Stimulated activated CD8-positive, alpha-beta memory T cell treated with anti-CD3 and anti-CD28 coated beads, Interleukin-12 subunit alpha, Interleukin-12 subunit beta, amount 100 ng/mL, for 4 hours (primary cell): ENCODE measurements around the gene PLEKHS1.
"Not testable (repeated sequence)": the region's sequence is repeated elsewhere in the genome, so short reads cannot be mapped to it uniquely, and the experiment has no call there.

Experiments used
- DNase-seq: peaks from one replicate; pipeline ENCODE4 v3.0.0-alpha.2; 2020; ENCODE audit warnings: low read depth

PLEKHS1 gene

GRCh38 chr10:113791691-113792090 is 40.2 kb downstream of the PLEKHS1 start:
- DNase-seq = no peak

DNA sequence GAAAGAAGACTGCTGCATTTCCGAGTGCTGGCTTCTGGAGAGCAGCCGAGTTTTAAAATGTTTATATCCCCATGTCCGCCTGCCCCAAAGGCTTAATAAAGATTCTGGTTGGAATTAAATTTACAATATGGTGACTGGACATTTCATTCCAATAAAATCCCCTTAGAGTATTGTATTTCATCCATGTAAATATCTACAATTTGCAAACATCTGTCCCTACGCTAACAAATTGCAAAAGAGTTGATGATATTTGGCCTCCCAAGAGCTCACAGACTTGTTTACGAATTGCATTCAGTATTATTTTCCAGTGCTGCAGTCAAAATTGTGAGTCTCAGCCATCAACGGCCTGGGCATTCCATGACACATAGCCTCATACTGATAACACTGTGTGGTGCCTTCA is 50.1 kb downstream of the PLEKHS1 start:
- DNase-seq = no peak

GRCh38 chr10:113802997-113803396 is 51.5 kb downstream of the PLEKHS1 start:
- no peak for DNase-seq

DNA sequence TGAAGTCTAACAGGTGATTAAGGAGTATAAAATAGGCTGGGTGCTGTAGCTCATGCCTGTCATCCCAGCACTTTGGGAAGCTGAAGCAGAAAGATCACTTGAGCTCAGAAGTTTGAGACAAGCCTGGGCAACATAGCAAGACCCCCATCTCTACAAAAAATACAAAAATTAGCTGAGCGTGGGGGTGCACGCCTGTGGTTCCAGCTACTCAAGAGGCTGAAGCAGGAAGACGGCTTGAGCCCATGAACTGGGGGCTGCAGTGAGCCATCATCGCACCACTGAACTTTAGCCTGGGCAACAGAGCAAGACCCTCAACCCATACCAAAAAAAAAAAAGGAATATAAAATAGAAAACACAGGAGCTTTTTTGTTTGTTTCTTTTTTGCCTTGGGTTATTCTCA is 55.0 kb downstream of the PLEKHS1 start:
- DNase-seq = no peak

DNA sequence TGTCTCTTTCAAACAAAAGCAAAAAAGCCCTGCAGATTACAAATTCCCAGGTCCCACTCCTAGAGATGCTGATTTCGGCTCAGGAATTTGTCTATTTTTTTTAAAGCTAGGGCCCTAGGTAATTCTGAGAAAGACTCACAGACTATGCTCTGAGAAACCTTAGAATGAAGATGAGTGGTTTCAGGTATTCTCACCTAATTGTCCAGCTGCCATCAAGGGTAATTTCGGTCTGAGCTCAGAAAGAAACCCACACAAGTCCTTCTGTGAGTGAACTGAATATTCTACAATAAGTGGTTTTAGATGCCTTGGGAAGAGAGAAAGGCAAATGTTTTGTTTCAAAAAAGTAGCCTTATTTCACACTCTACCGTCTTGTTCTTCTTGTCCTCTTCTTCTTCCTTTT is 56.7 kb downstream of the PLEKHS1 start:
- no peak for DNase-seq

GRCh38 chr10:113814700-113815099 is 63.2 kb downstream of the PLEKHS1 start:
- not testable (repeated sequence) for DNase-seq

DNA sequence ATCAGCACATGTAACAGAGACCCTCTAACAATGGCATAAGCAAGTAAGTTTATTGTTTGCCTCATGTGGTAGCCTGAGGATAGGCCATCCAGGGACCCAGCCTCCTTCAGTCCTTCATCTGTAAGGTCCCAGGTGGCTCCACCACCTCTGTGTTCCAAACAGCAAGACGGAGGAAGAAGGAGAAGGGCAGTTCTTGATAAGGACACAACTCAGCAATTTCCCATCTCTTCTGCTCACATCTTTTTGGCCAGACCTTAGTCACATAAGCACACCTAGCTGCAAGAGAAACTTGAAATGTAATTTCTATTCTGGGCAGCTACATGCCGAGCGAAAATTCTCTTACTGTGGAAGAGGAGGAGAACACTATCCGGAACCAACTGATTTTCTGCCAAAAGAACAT is 68.5 kb downstream of the PLEKHS1 start:
- DNase-seq = no peak

DNA sequence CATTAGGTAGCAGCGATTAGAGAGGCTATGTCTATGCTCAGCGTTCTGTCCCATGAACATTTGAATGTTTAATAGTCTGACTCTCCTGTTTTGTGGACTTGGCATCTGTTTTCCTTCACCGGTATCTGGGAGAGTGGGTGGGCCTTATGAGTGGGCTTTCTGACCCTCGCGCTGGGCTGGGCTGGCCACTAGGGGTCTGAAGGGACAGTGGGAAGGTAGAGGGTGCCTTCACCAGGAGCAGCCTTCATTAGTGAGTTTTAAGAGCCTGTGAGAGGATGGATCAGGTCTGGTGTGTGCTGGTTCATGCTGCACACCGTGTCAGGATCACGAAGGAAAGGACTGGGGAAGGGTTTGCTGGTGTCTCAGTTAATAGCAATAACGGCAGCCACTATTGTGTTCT is 69.0 kb downstream of the PLEKHS1 start:
- DNase-seq = no peak

- not testable (repeated sequence) for DNase-seq
Observed at GRCh38 chr10:113821306-113821705, 69.8 kb downstream of the PLEKHS1 start.

- DNase-seq = no peak
Observed at GRCh38 chr10:113822174-113822573, 70.7 kb downstream of the PLEKHS1 start.

GRCh38 chr10:113823389-113823788 is 71.9 kb downstream of the PLEKHS1 start:
- DNase-seq = no peak

- DNase-seq = no peak
Observed at GRCh38 chr10:113825791-113826190, 74.3 kb downstream of the PLEKHS1 start.

- not testable (repeated sequence) for DNase-seq
Observed at GRCh38 chr10:113828567-113828966, 77.1 kb downstream of the PLEKHS1 start.
